SK-N-SH (cell line): ENCODE measurements around the gene PEX12. TPM values are rescaled to one million over a fixed set of nuclear protein-coding genes. Genes with fewer than 3 reads are reported as not detected.

Experiments
- CTCF ChIA-PET: fragments of 300-600, 350-600 bp; formaldehyde crosslinking; extraction: SDS; loops from one replicate; lab custom pipeline; 2021; lab: Yijun Ruan, JAX
- POLR2A ChIA-PET: fragments of 350-600 bp; sonication (Branson Sonifier 250); formaldehyde crosslinking; extraction: SDS; loops from one replicate; lab custom pipeline; 2020; ENCODE audit warnings: antibody characterized with exemption, inconsistent platforms; lab: Yijun Ruan, JAX
- DNase-seq: peaks from one replicate; pipeline ENCODE4 v3.0.0; 2012
- H2AFZ ChIP-seq: fragments of 200-600 bp; sonication (generic); 2 replicates; pipeline ENCODE4 v1.8.1; 2016; ENCODE audit warnings: antibody characterized with exemption, mild to moderate bottlenecking, low read depth
- H3F3A ChIP-seq: fragments of 200-600 bp; sonication (generic); replicated peaks from 2 replicates; pipeline ENCODE3; 2016; ENCODE audit warnings: antibody characterized with exemption, mild to moderate bottlenecking; ENCODE audit not compliant: insufficient read depth
- H3K27ac ChIP-seq, 2 experiments: fragments of 200-500 bp in 1 of 2; fragments of 200-600 bp in 1 of 2; sonication (Bioruptor generic) in 1 of 2; sonication (generic), shearing (Covaris generic) in 1 of 2; 2 replicates each; pipeline versions ENCODE4 v1.5.1 to v1.6.1; 2014 to 2016; ENCODE audit warnings: low read depth in 2 of 2, inconsistent platforms in 1 of 2, low read length in 1 of 2, mild to moderate bottlenecking in 1 of 2, mixed read lengths in 1 of 2
- H3K27me3 ChIP-seq: fragments of 200-600 bp; sonication (generic), shearing (Covaris generic); 2 replicates; pipeline ENCODE4 v1.6.1; 2016; ENCODE audit warnings: mixed run types; ENCODE audit not compliant: insufficient read depth
- H3K36me3 ChIP-seq, 2 experiments: fragments of 200-500 bp in 1 of 2; fragments of 200-600 bp in 1 of 2; sonication (Bioruptor generic) in 1 of 2; sonication (generic) in 1 of 2; replicated peaks in 1 of 2; 2 replicates each; pipeline versions ENCODE3 to v1.5.1; 2014 to 2016; ENCODE audit warnings: low read length in 1 of 2, mild to moderate bottlenecking in 1 of 2; ENCODE audit not compliant: insufficient read depth in 2 of 2, control insufficient read depth in 1 of 2
- H3K4me1 ChIP-seq, 2 experiments: fragments of 200-500 bp in 1 of 2; fragments of 200-600 bp in 1 of 2; sonication (Bioruptor generic) in 1 of 2; sonication (generic), shearing (Covaris generic) in 1 of 2; 2 replicates each; pipeline versions ENCODE4 v1.5.1 to v1.6.1; 2014 to 2016; ENCODE audit warnings: low read depth in 1 of 2, low read length in 1 of 2, mixed run types in 1 of 2; ENCODE audit not compliant: insufficient read depth in 2 of 2, control insufficient read depth in 1 of 2
- H3K4me2 ChIP-seq: fragments of 200-600 bp; sonication (generic), shearing (Covaris generic); 2 replicates; pipeline ENCODE4 v1.6.1; 2017; ENCODE audit warnings: mixed run types
- H3K4me3 ChIP-seq, 2 experiments: fragments of 200-500 bp in 1 of 2; fragments of 200-600 bp in 1 of 2; sonication (Bioruptor generic) in 1 of 2; sonication (generic), shearing (Covaris generic) in 1 of 2; 2 replicates each; pipeline versions ENCODE4 v1.5.1 to v1.8.1; 2014 to 2016; ENCODE audit warnings: low read depth in 2 of 2, inconsistent platforms in 1 of 2, low read length in 1 of 2, mild to moderate bottlenecking in 1 of 2, mixed read lengths in 1 of 2, moderate library complexity in 1 of 2
- H3K79me2 ChIP-seq: fragments of 200-600 bp; sonication (generic); 2 replicates; pipeline ENCODE4 v1.8.1; 2017; ENCODE audit warnings: mild to moderate bottlenecking; ENCODE audit not compliant: insufficient read depth
- H3K9ac ChIP-seq: fragments of 200-600 bp; sonication (generic); 2 replicates; pipeline ENCODE4 v1.6.1; 2017; ENCODE audit warnings: mixed run types
- H3K9me2 ChIP-seq: fragments of 200-600 bp; sonication (generic); 2 replicates; pipeline ENCODE4 v1.6.1; 2017; ENCODE audit warnings: mixed run types
- H3K9me3 ChIP-seq: fragments of 200-600 bp; sonication (generic); 2 replicates; pipeline ENCODE4 v1.6.1; 2017; ENCODE audit warnings: mixed run types, mild to moderate bottlenecking, moderate library complexity
- H4K20me1 ChIP-seq: fragments of 200-600 bp; sonication (generic); 2 replicates; pipeline ENCODE4 v1.6.1; 2017; ENCODE audit warnings: mild to moderate bottlenecking, mixed run types; ENCODE audit not compliant: insufficient read depth
- CHD2 ChIP-seq: fragments of 150-350 bp; IDR thresholded peaks from 2 replicates; pipeline ENCODE4 v1.6.1; 2018; ENCODE audit warnings: low read length; ENCODE audit not compliant: partially characterized antibody
- ELF1 ChIP-seq: IDR thresholded peaks from 2 replicates; pipeline ENCODE4 v1.4.0; 2012
- EP300 ChIP-seq, 2 experiments: IDR thresholded peaks; 2 replicates each; pipeline versions ENCODE4 v1.4.0 to v1.6.1; 2012; ENCODE audit warnings: borderline replicate concordance in 1 of 2, low read depth in 1 of 2, low read length in 1 of 2
- MAX ChIP-seq: IDR thresholded peaks from 2 replicates; pipeline ENCODE4 v1.4.0; 2012; ENCODE audit warnings: low read depth
- REST ChIP-seq: IDR thresholded peaks from 2 replicates; pipeline ENCODE4 v1.6.1; 2012; ENCODE audit warnings: mild to moderate bottlenecking, low read depth, low read length, moderate library complexity
- RFX5 ChIP-seq: IDR thresholded peaks from 2 replicates; pipeline ENCODE4 v1.6.1; 2012; ENCODE audit warnings: mild to moderate bottlenecking, improper control_type of control experiment, low read length
- RXRA ChIP-seq: IDR thresholded peaks from 2 replicates; pipeline ENCODE4 v1.4.0; 2012; ENCODE audit warnings: low read depth, mild to moderate bottlenecking, borderline replicate concordance
- SIN3A ChIP-seq: IDR thresholded peaks from 2 replicates; pipeline ENCODE4 v1.6.1; 2012; ENCODE audit warnings: low read depth, mild to moderate bottlenecking, low read length, moderate library complexity, borderline replicate concordance
- TCF12 ChIP-seq: IDR thresholded peaks from 2 replicates; pipeline ENCODE4 v1.4.0; 2012
- TEAD4 ChIP-seq: IDR thresholded peaks from 2 replicates; pipeline ENCODE4 v1.4.0; 2012; ENCODE audit warnings: mild to moderate bottlenecking, borderline replicate concordance; ENCODE audit not compliant: insufficient read depth
- YY1 ChIP-seq: IDR thresholded peaks from 2 replicates; pipeline ENCODE4 v1.4.0; 2012; ENCODE audit warnings: low read depth, mild to moderate bottlenecking
- WGBS: methylation state at CpG from one replicate; pipeline ENCODE4 v1.1.6; 2017; ENCODE audit warnings: low lambda C conversion rate; 5-methylcytosine and 5-hydroxymethylcytosine counted together
- polyA plus RNA-seq, 3 experiments: library from polyadenylated mRNA; depleted of rRNA; stranded (reverse); fragments of >200 nt; gene quantifications; 2 replicates each; pipeline ENCODE4 v1.2.3, GENCODE V29; 2012

The PEX12 gene
- polyA plus RNA-seq, 1 of the 3 experiments (the other 2 are of a cell fraction): 4.3 TPM

- TF ChIP-seq TEAD4 (no peak), RFX5 (peak; percentile 49; the same call in 1 of the 2 replicates), REST (no peak), EP300 (IDR thresholded peaks at IDR 0.05; ENCODE audit: borderline replicate concordance in 1 of 2, low read depth in 1 of 2, low read length in 1 of 2) (0 out of 4 replicates have a peak, but pooled peaks of 1 of the 2 experiments have one; percentile 12), MAX (peak; percentile 94), SIN3A (peak; percentile 95; the same call in 1 of the 2 replicates), ELF1 (peak; percentile 98), YY1 (peak; percentile 86)
- TF ChIP-seq, all 33 proteins: peak for 16
These were observed at the start of gene PEX12 (continued) for GRCh38 chr17:35578197-35578928.

- H3K36me3 ChIP-seq: peaks cover 73 to 76% of the 10 kb centered on the region in 2 experiments
- 0 out of 4 replicates have a peak, but pooled peaks cover 0 to 5% of the 10 kb centered on the region in 2 experiments for H3K4me1 ChIP-seq
- WGBS: 95% methylated on average over 4 of the region's 4 CpGs
- POLR2A ChIA-PET: interaction anchor here (0.5 kb wide), 1 partner anchor 18 kb away, joined by 4 read pairs; no protein-coding TSS in a partner anchor
- peaks cover 7% of the 10 kb centered on the region; the same call in 1 of the 2 replicates for H4K20me1 ChIP-seq
- H3K9me2 ChIP-seq: no peaks in the 10 kb centered on the region
- no peak overlapping the region for H3K4me3 ChIP-seq
- H3K27me3 ChIP-seq: no peaks in the 10 kb centered on the region
- peaks cover 19% of the 10 kb centered on the region; the same call in 1 of the 2 replicates for H3K79me2 ChIP-seq
- CTCF ChIA-PET: interaction anchor here (1.0 to 8.2 kb wide), 2 partner anchors 14 to 120 kb away, joined by 10 to 55 read pairs; no protein-coding TSS in a partner anchor
- no peak overlapping the region; a peak in 1 of 4 replicates for H3K27ac ChIP-seq
- no peaks in the 10 kb centered on the region for H3K9me3 ChIP-seq
- H3K9ac ChIP-seq: no peak overlapping the region
- no peak for DNase-seq
- H3F3A ChIP-seq: peaks cover 21% of the 10 kb centered on the region
- H3K4me2 ChIP-seq: no peak overlapping the region
- no peak overlapping the region for H2AFZ ChIP-seq
- no peak for TF ChIP-seq TCF12
- TF ChIP-seq EP300 (IDR thresholded peaks at IDR 0.05; ENCODE audit: borderline replicate concordance in 1 of 2, low read depth in 1 of 2, low read length in 1 of 2): no peak
- TF ChIP-seq CHD2: no peak
- no peak for TF ChIP-seq RXRA
These were observed 49.0 kb upstream of the PEX12 start for GRCh38 chr17:35627417-35627816.
